CD4-positive, CD25-positive, alpha-beta regulatory T cell (primary cell): ENCODE data around the gene FEM1B. TPM values are rescaled to one million over a fixed set of nuclear protein-coding genes. Genes with fewer than 3 reads are reported as not detected.

Experiments used
- ATAC-seq, 2 donors: fragments of 150-1000 bp; cut with Tn5 transposase; one replicate each; pipeline ENCODE4 v1.10.0; 2021; ENCODE audit warnings: low read depth in 2 of 2, moderate number of reproducible peaks in 2 of 2, moderate library complexity in 1 of 2
- DNase-seq, 3 donors: peaks; one replicate each; pipeline versions ENCODE4 v3.0.0 to v3.0.0-alpha.2; 2012 to 2022; ENCODE audit warnings: mixed read lengths in 1 of 3
- H3K27ac ChIP-seq: one replicate; pipeline ENCODE4 v1.7.0; 2013; ENCODE audit warnings: mild to moderate bottlenecking, low read length; ENCODE audit not compliant: insufficient read depth, poor library complexity, severe bottlenecking
- H3K27me3 ChIP-seq: one replicate; pipeline ENCODE4 v1.7.0; 2013; ENCODE audit warnings: low read length; ENCODE audit not compliant: control insufficient read depth, insufficient read depth
- H3K36me3 ChIP-seq: one replicate; pipeline ENCODE4 v1.7.0; 2013; ENCODE audit warnings: mild to moderate bottlenecking, low read length, moderate library complexity; ENCODE audit not compliant: control insufficient read depth, insufficient read depth
- H3K4me1 ChIP-seq: 2 replicates; pipeline ENCODE4 v1.7.0; 2013; ENCODE audit warnings: mild to moderate bottlenecking, low read length; ENCODE audit not compliant: insufficient read depth, control insufficient read depth, poor library complexity, severe bottlenecking
- H3K4me3 ChIP-seq: one replicate; pipeline ENCODE4 v1.7.0; 2013; ENCODE audit warnings: low read depth, mild to moderate bottlenecking, low read length, moderate library complexity
- H3K9me3 ChIP-seq, 2 experiments: 1 replicate in 1 of 2; 2 replicates in 1 of 2; pipeline ENCODE4 v1.7.0; 2013; ENCODE audit warnings: low read length in 2 of 2, mild to moderate bottlenecking in 1 of 2, moderate library complexity in 1 of 2; ENCODE audit not compliant: control insufficient read depth in 2 of 2
- H3K27ac Mint-ChIP-seq, 3 donors: one replicate each; pipeline ENCODE4 v1.8.0; 2020 to 2022; ENCODE audit warnings: mild to moderate bottlenecking in 3 of 3, mixed read lengths in 3 of 3, moderate library complexity in 2 of 3
- H3K27me3 Mint-ChIP-seq: one replicate; pipeline ENCODE4 v1.8.0; 2022; ENCODE audit warnings: mild to moderate bottlenecking, mixed read lengths
- H3K36me3 Mint-ChIP-seq: one replicate; pipeline ENCODE4 v1.8.0; 2020; ENCODE audit warnings: mixed read lengths
- H3K4me1 Mint-ChIP-seq, 4 donors: one replicate each; pipeline ENCODE4 v1.8.0; 2020 to 2022; ENCODE audit warnings: mixed read lengths in 4 of 4, mild to moderate bottlenecking in 1 of 4
- H3K4me3 Mint-ChIP-seq, 4 donors: one replicate each; pipeline ENCODE4 v1.8.0; 2020 to 2022; ENCODE audit warnings: mild to moderate bottlenecking in 4 of 4, mixed read lengths in 4 of 4, moderate library complexity in 3 of 4
- H3K9me3 Mint-ChIP-seq, 7 donors: one replicate each; pipeline ENCODE4 v1.8.0; 2020 to 2022; ENCODE audit warnings: mixed read lengths in 7 of 7, mild to moderate bottlenecking in 3 of 7, moderate library complexity in 2 of 7
- polyA plus RNA-seq, 4 donors: library from polyadenylated mRNA; unstranded; fragments of 300-500 nt; fragmentation: Illumina TruSeq; gene quantifications; one replicate each; pipeline ENCODE4 v1.2.3, GENCODE V29; 2021
- total RNA-seq: library from RNA; stranded (reverse); gene quantifications from one replicate; pipeline ENCODE4 v1.2.3, GENCODE V29; 2022

FEM1B gene
- total and polyA plus RNA-seq, 5 donors from 2014 or later: 15.7 to 55.2 (median 16.9) TPM

DNA sequence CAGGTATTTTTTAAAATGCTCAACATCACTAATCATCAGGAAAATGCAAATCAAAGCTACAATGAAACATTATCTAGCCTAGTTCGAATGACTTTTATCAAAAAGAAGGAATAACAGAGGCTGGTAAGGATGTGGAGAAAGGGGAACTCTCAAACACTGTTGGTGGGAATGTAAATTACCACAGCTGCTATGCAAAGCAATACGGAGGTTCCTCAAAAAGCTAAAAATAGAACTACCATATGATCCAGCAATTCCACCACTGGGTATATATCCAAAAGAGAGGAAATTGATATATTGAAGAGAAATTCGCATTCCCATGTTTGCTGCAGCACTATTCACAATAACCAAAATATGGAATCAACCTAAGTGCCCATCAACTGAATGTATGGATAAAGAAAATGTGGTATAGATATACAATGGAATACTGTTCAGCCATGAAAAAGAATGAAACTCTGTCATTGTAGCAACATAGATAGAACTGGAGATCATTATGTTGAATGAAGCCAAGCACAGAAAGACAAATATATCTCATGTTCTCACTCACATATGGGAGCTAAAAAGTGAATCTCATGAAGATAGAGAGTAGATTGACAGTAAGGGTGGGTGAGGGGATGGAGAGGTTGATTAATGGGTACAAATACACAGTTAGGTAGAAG lies 28.4 kb upstream of the FEM1B start:
- Histone ChIP-seq H3K4me1 (no peaks in the 10 kb centered on the region), H3K36me3 (no peaks in the 10 kb centered on the region), H3K27ac (no peak overlapping the region), H3K9me3 (peaks cover 9% of the 10 kb centered on the region in 2 experiments), H3K27me3 (peaks cover 1% of the 10 kb centered on the region), H3K4me3 (no peak overlapping the region)
- peaks cover 40% of the 10 kb centered on the region for H3K27me3 Mint-ChIP-seq
- H3K36me3 Mint-ChIP-seq: no peaks in the 10 kb centered on the region
- DNase-seq: no peak
- peaks cover 0 to 6% (median 0%) of the 10 kb centered on the region in 4 donors for H3K4me1 Mint-ChIP-seq
- H3K27ac Mint-ChIP-seq: no peak overlapping the region
- H3K4me3 Mint-ChIP-seq: no peak overlapping the region
- ATAC-seq: no peak
- peaks cover 0 to 11% (median 1%) of the 10 kb centered on the region in 7 donors for H3K9me3 Mint-ChIP-seq

- no peaks in the 10 kb centered on the region for H3K36me3 ChIP-seq
- DNase-seq: peak; percentile 25 to 72 (median 57)
- H3K4me1 Mint-ChIP-seq: peaks cover 0 to 6% (median 3%) of the 10 kb centered on the region in 4 donors
Measured at GRCh38 chr15:68252925-68253534, 24.5 kb upstream of the FEM1B start.

DNA sequence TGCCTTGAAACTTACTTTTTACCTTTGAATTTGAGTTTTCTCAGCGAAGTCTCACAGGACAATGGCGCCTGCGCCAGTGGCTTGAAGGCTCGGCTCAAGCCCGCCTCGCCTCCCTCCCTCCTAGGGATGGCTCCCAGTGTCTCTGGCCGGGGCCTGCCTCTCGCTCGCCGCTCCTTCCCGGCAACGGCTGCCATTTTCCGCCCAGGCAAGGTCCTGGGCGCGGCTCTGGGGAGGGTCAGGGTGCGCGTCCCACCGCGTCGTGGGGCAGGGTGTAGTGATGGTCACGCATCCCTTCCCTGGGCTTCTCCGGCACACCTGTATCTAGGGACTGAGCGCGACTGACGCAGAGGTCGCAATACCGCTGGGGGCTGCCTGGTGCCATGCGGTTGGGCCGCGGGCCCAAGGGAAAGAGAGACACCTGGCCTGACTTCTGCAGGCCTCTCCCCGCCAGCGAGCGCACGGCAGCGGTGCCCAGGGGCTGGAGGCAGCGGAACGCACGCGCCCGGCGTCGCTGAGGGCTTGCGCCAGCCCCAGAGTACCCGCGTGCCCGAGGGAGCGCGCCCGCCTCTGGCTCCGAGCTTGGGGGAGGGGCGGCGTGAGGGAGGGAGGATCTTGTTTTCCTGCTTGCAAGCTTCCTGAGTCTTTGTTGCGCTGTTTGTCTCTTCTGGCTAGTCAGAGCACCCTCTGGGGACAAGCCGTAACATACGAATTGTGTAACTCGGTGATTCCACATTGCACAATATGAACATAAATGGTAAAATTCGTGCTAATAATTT lies 20.7 kb upstream of the FEM1B start:
- H3K36me3 ChIP-seq: no peaks in the 10 kb centered on the region
- H3K36me3 Mint-ChIP-seq: no peaks in the 10 kb centered on the region
- peak; percentile 9 to 42 (median 23) for DNase-seq
- H3K9me3 Mint-ChIP-seq: peaks cover 0 to 2% (median 0%) of the 10 kb centered on the region in 7 donors
- peak overlapping the region in 2 of 4 donors; percentile 64 to 68 for H3K4me3 Mint-ChIP-seq
- H3K4me3 ChIP-seq: peak overlapping the region; percentile 26
- H3K4me1 Mint-ChIP-seq: peaks cover 0 to 10% (median 4%) of the 10 kb centered on the region in 4 donors
- H3K27me3 Mint-ChIP-seq: peaks cover 41% of the 10 kb centered on the region
- H3K9me3 ChIP-seq: no peaks in the 10 kb centered on the region
- H3K27ac Mint-ChIP-seq: no peak overlapping the region
- peaks cover 7% of the 10 kb centered on the region for H3K4me1 ChIP-seq
- peak; percentile 27 to 59 for ATAC-seq
- H3K27me3 ChIP-seq: peaks cover 14% of the 10 kb centered on the region
- no peak overlapping the region for H3K27ac ChIP-seq

More at GRCh38 chr15:68252925-68253534, 24.5 kb upstream of the FEM1B start:
- no peak overlapping the region for H3K27ac Mint-ChIP-seq
- peaks cover 31% of the 10 kb centered on the region for H3K27me3 Mint-ChIP-seq
- Histone ChIP-seq H3K9me3 (no peaks in the 10 kb centered on the region), H3K4me1 (peaks cover 7% of the 10 kb centered on the region), H3K4me3 (no peak overlapping the region), H3K27me3 (peaks cover 6% of the 10 kb centered on the region), H3K27ac (no peak overlapping the region)
- no peak overlapping the region for H3K4me3 Mint-ChIP-seq
- H3K36me3 Mint-ChIP-seq: no peaks in the 10 kb centered on the region
- peaks cover 0 to 7% (median 0%) of the 10 kb centered on the region in 7 donors for H3K9me3 Mint-ChIP-seq
- ATAC-seq: peak; percentile 62 to 64

DNA sequence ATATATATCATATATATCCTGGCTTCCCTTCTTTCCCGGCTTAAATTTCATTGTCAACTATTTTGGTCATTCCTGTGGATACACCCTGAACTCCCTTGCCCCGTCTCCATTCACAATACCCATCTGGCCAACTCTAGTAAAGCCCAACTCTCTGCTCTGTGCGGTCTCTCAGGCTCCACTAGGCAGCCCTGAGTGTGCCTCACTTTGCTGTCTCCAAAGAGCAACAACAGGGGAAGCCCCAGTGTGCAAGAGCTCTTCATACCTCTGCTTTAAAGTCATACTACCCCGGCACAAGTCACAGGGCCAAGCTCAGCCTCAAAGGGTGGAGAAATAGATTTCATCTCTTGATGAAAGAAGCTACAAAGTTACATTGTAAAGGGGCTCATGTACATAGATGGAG lies 18.9 kb upstream of the FEM1B start:
- H3K27ac Mint-ChIP-seq: peak overlapping the region in 1 of 3 donors; percentile 1
- H3K4me3 Mint-ChIP-seq: no peak overlapping the region
- Histone ChIP-seq H3K27ac (no peak overlapping the region), H3K9me3 (no peaks in the 10 kb centered on the region), H3K4me3 (no peak overlapping the region), H3K27me3 (peaks cover 22% of the 10 kb centered on the region), H3K36me3 (no peaks in the 10 kb centered on the region), H3K4me1 (peaks cover 7% of the 10 kb centered on the region)
- ATAC-seq (peak in 1 of 2 donors; percentile 50), DNase-seq (peak in 1 of 3 donors; percentile 10)
- peaks cover 0 to 4% (median 4%) of the 10 kb centered on the region in 4 donors for H3K4me1 Mint-ChIP-seq
- peaks cover 53% of the 10 kb centered on the region for H3K27me3 Mint-ChIP-seq
- no peaks in the 10 kb centered on the region for H3K36me3 Mint-ChIP-seq
- peaks cover 0 to 2% (median 0%) of the 10 kb centered on the region in 7 donors for H3K9me3 Mint-ChIP-seq

- no peak overlapping the region for H3K27ac ChIP-seq
- Mint-ChIP-seq H3K4me3 (no peak overlapping the region), H3K27ac (no peak overlapping the region), H3K4me1 (peaks cover 0 to 4% (median 2%) of the 10 kb centered on the region in 4 donors), H3K36me3 (no peaks in the 10 kb centered on the region), H3K27me3 (peaks cover 49% of the 10 kb centered on the region), H3K9me3 (peaks cover 0 to 5% (median 0%) of the 10 kb centered on the region in 7 donors)
- H3K9me3 ChIP-seq: no peaks in the 10 kb centered on the region
- H3K36me3 ChIP-seq: no peaks in the 10 kb centered on the region
- peaks cover 26% of the 10 kb centered on the region for H3K27me3 ChIP-seq
- peaks cover 7% of the 10 kb centered on the region for H3K4me1 ChIP-seq
- no peak for DNase-seq
- no peak for ATAC-seq
- no peak overlapping the region for H3K4me3 ChIP-seq
Measured at GRCh38 chr15:68259883-68260282, 17.7 kb upstream of the FEM1B start.

GRCh38 chr15:68261241-68261640 lies 16.3 kb upstream of the FEM1B start:
- Histone ChIP-seq H3K27ac (no peak overlapping the region), H3K4me3 (no peak overlapping the region), H3K9me3 (no peaks in the 10 kb centered on the region), H3K36me3 (no peaks in the 10 kb centered on the region), H3K27me3 (peaks cover 32% of the 10 kb centered on the region), H3K4me1 (peaks cover 7% of the 10 kb centered on the region)
- DNase-seq: no peak
- Mint-ChIP-seq H3K36me3 (no peaks in the 10 kb centered on the region), H3K9me3 (peaks cover 0 to 5% (median 0%) of the 10 kb centered on the region in 7 donors), H3K27me3 (peaks cover 50% of the 10 kb centered on the region), H3K27ac (no peak overlapping the region), H3K4me3 (no peak overlapping the region), H3K4me1 (peaks cover 0 to 4% (median 2%) of the 10 kb centered on the region in 4 donors)
- ATAC-seq: no peak

DNA sequence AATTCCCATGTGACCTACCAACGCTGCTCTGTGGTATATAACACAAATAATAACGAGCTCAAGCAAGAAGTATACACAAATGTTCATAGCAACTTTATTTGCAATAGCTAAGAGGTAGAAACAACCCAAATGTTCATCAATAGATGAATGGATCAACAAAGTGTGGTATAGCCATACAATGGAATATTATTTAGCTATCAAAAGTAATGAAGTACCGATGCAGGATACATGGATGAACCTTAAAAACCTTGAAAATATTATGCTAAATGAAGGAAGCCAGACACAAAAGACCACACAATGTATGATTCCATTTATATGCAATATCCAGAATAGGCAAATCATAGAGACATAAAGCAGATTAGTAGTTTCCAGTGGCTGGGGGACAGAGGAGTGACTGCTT lies 15.6 kb upstream of the FEM1B start:
- Histone ChIP-seq H3K27me3 (peaks cover 37% of the 10 kb centered on the region), H3K4me1 (peaks cover 5% of the 10 kb centered on the region), H3K9me3 (no peaks in the 10 kb centered on the region), H3K36me3 (no peaks in the 10 kb centered on the region), H3K27ac (no peak overlapping the region), H3K4me3 (no peak overlapping the region)
- no peak for ATAC-seq
- H3K4me1 Mint-ChIP-seq: peaks cover 0 to 4% (median 2%) of the 10 kb centered on the region in 4 donors
- no peak for DNase-seq
- H3K27me3 Mint-ChIP-seq: peaks cover 49% of the 10 kb centered on the region
- H3K9me3 Mint-ChIP-seq: peaks cover 0 to 5% (median 0%) of the 10 kb centered on the region in 7 donors
- no peak overlapping the region for H3K27ac Mint-ChIP-seq
- H3K36me3 Mint-ChIP-seq: no peaks in the 10 kb centered on the region
- no peak overlapping the region for H3K4me3 Mint-ChIP-seq
